Endodermal cell (in vitro differentiated cells): ENCODE data around the gene PINK1. TPM values are rescaled to one million over a fixed set of nuclear protein-coding genes. Genes with fewer than 3 reads are reported as not detected.
"Not testable (repeated sequence)": the region's sequence is repeated elsewhere in the genome, so short reads cannot be mapped to it uniquely, and the experiment has no call there.

Source experiments
- DNase-seq: peaks from one replicate; pipeline ENCODE4 v3.0.0-alpha.2; 2017
- H3K27ac ChIP-seq: 2 replicates; pipeline ENCODE4 v1.5.1; 2013; ENCODE audit warnings: mild to moderate bottlenecking, low read depth, low read length, moderate library complexity
- H3K27me3 ChIP-seq: 2 replicates; pipeline ENCODE4 v1.6.1; 2013; ENCODE audit warnings: mild to moderate bottlenecking, low read length, moderate library complexity; ENCODE audit not compliant: insufficient read depth, control insufficient read depth, poor library complexity, severe bottlenecking
- H3K36me3 ChIP-seq: 2 replicates; pipeline ENCODE4 v1.7.0; 2013; ENCODE audit warnings: mild to moderate bottlenecking, low read length, moderate library complexity; ENCODE audit not compliant: control insufficient read depth, insufficient read depth
- H3K4me1 ChIP-seq: one replicate; pipeline ENCODE4 v1.7.0; 2013; ENCODE audit warnings: low read length; ENCODE audit not compliant: control insufficient read depth, insufficient read depth
- H3K4me3 ChIP-seq: 2 replicates; pipeline ENCODE4 v1.5.1; 2013; ENCODE audit warnings: mild to moderate bottlenecking, low read length, moderate library complexity
- H3K9ac ChIP-seq: 2 replicates; pipeline ENCODE4 v1.6.1; 2013; ENCODE audit warnings: mild to moderate bottlenecking, low read length, moderate library complexity; ENCODE audit not compliant: poor library complexity, severe bottlenecking; ENCODE audit errors: extremely low read depth
- H3K9me3 ChIP-seq: 2 replicates; pipeline ENCODE4 v1.6.1; 2013; ENCODE audit warnings: mild to moderate bottlenecking, low read length, moderate library complexity; ENCODE audit not compliant: control insufficient read depth
- H3K27ac Mint-ChIP-seq: 2 replicates; pipeline ENCODE4 v1.8.0; 2020; ENCODE audit warnings: mixed read lengths
- H3K27me3 Mint-ChIP-seq: 2 replicates; pipeline ENCODE4 v1.8.0; 2021; ENCODE audit warnings: mild to moderate bottlenecking, mixed read lengths; ENCODE audit not compliant: insufficient read depth
- H3K36me3 Mint-ChIP-seq: 2 replicates; pipeline ENCODE4 v1.8.0; 2020; ENCODE audit warnings: low read depth, mixed read lengths
- H3K4me1 Mint-ChIP-seq: 2 replicates; pipeline ENCODE4 v1.8.0; 2020; ENCODE audit warnings: mixed read lengths
- H3K4me3 Mint-ChIP-seq: 2 replicates; pipeline ENCODE4 v1.8.0; 2020; ENCODE audit warnings: mild to moderate bottlenecking, moderate library complexity, mixed read lengths
- H3K9me3 Mint-ChIP-seq: 2 replicates; pipeline ENCODE4 v1.8.0; 2020; ENCODE audit warnings: mild to moderate bottlenecking, mixed read lengths
- WGBS, 2 experiments: methylation state at CpG; one replicate each; pipeline versions ENCODE4 v1.1.5 to v1.1.7; 2013; ENCODE audit warnings: missing lambda C conversion rate in 2 of 2, mixed read lengths in 1 of 2; ENCODE audit not compliant: insufficient coverage in 1 of 2, insufficient read length in 1 of 2; 5-methylcytosine and 5-hydroxymethylcytosine counted together
- total RNA-seq, 2 donors: library from RNA; stranded (reverse); fragmentation: NEBNext Ultra II Directional in 1 of 2; extraction: Animal tissue kit (Norgen Biotek cat#: 25700) in 1 of 2; gene quantifications; 2 replicates in 1 of 2; 3 replicates in 1 of 2; pipeline ENCODE4 v1.2.1, GENCODE V29; 2021
- TF ChIP-seq, protein P1 (sequence below): fragments of 200-600 bp; sonication (generic); conservative IDR thresholded peaks from 2 replicates; pipeline ENCODE4 v1.5.0; 2021; ENCODE audit warnings: antibody characterized with exemption, mild to moderate bottlenecking

PINK1 gene
- total RNA-seq, 2 donors from 2014 or later, result 26.3 to 27.7 TPM

DNA sequence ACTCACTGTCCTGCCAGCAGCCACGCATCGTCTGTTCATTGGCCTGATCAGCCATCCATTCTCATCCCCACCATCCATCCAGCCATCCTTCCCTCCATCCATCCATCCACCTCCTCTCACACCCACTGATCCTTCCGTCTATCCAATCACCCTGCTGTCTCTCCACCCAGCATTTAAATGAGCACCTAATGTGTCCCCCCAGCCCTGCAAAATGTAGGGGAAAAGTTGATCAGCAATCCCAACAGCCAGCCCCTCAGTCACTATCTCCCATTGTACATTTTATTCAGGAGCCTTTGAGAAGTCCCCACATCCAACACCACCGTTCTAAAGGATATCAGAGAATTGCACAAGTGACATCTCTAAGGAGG lies 39.0 kb downstream of the PINK1 start:
- H3K36me3 Mint-ChIP-seq, result peaks cover 1% of the 10 kb centered on the region
- WGBS, 2 experiments, result 90 to 91% methylated on average over 3 to 4 of the region's 4 CpGs

DNA sequence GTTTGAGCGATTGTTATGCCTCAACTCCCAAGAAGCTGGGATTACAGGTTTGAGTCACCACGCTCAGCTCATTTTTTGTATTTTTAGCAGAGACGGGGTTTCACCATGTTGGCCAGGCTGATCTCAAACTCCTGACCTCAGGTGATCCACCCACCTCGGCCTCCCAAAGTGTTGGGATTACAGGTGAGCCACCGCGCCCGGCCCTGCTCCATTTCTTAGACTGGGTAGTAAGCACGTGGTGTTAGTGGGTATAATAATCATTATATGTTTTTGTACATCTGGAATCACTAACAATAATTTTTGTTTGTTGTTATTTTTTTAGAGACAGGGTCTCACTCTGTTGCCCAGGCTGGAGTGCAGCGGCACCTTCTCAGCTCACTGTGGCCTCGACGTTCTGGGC lies 40.4 kb downstream of the PINK1 start:
- not testable (repeated sequence) for H3K27me3 Mint-ChIP-seq, H3K4me1 ChIP-seq, H3K4me3 ChIP-seq, H3K9me3 Mint-ChIP-seq, H3K36me3 ChIP-seq, H3K9ac ChIP-seq, H3K27ac Mint-ChIP-seq, H3K4me3 Mint-ChIP-seq, H3K27ac ChIP-seq, DNase-seq, H3K4me1 Mint-ChIP-seq, H3K27me3 ChIP-seq, H3K9me3 ChIP-seq
- 94 to 98% methylated on average over 5 to 11 of the region's 11 CpGs for WGBS, 2 experiments
- peaks cover 10% of the 10 kb centered on the region for H3K36me3 Mint-ChIP-seq

More for the DNA sequence above, 39.0 kb downstream of the PINK1 start:
- no peak overlapping the region for H3K4me3 Mint-ChIP-seq
- TF ChIP-seq, protein P1, sequence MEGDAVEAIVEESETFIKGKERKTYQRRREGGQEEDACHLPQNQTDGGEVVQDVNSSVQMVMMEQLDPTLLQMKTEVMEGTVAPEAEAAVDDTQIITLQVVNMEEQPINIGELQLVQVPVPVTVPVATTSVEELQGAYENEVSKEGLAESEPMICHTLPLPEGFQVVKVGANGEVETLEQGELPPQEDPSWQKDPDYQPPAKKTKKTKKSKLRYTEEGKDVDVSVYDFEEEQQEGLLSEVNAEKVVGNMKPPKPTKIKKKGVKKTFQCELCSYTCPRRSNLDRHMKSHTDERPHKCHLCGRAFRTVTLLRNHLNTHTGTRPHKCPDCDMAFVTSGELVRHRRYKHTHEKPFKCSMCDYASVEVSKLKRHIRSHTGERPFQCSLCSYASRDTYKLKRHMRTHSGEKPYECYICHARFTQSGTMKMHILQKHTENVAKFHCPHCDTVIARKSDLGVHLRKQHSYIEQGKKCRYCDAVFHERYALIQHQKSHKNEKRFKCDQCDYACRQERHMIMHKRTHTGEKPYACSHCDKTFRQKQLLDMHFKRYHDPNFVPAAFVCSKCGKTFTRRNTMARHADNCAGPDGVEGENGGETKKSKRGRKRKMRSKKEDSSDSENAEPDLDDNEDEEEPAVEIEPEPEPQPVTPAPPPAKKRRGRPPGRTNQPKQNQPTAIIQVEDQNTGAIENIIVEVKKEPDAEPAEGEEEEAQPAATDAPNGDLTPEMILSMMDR, result no peak
- H3K36me3 ChIP-seq, result peaks cover 3% of the 10 kb centered on the region
- no peak overlapping the region for H3K4me3 ChIP-seq
- H3K9ac ChIP-seq, result no peak overlapping the region
- no peaks in the 10 kb centered on the region for H3K27me3 ChIP-seq
- no peaks in the 10 kb centered on the region for H3K9me3 ChIP-seq
- no peak overlapping the region for H3K27ac ChIP-seq
- no peaks in the 10 kb centered on the region for H3K4me1 ChIP-seq
- no peaks in the 10 kb centered on the region for H3K27me3 Mint-ChIP-seq
- no peaks in the 10 kb centered on the region for H3K9me3 Mint-ChIP-seq
- H3K4me1 Mint-ChIP-seq, result no peaks in the 10 kb centered on the region
- no peak for DNase-seq
- H3K27ac Mint-ChIP-seq, result no peak overlapping the region

DNA sequence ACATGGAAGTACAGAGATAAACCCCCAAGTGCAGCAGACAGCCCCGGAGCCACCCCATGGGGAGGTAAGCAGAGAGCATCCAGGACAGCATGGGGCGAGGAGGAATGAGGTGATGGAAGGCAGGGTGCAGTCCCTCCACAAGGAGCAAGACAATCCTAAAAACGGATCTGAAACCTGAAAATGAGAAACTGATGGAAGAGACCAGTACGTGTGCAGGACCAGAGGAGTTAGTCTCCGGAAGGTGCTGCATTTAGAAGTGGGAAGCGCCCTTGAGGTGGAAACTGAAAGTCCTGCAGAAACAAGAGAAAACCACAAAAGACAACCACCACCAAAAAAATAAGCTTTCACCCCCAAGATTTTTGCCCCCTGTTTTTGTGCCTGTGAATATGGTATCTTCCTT lies 45.3 kb downstream of the PINK1 start:
- peaks cover 3% of the 10 kb centered on the region for H3K36me3 ChIP-seq
- no peaks in the 10 kb centered on the region for H3K9me3 ChIP-seq
- Mint-ChIP-seq H3K4me3 (no peak overlapping the region), H3K27me3 (no peaks in the 10 kb centered on the region), H3K27ac (no peak overlapping the region), H3K9me3 (no peaks in the 10 kb centered on the region), H3K4me1 (no peaks in the 10 kb centered on the region), H3K36me3 (peaks cover 10% of the 10 kb centered on the region)
- no peak overlapping the region for H3K4me3 ChIP-seq
- no peaks in the 10 kb centered on the region for H3K27me3 ChIP-seq
- no peaks in the 10 kb centered on the region for H3K4me1 ChIP-seq
- H3K27ac ChIP-seq, result no peak overlapping the region
- DNase-seq, result no peak
- 85 to 87% methylated on average over 5 to 6 of the region's 6 CpGs for WGBS, 2 experiments
- H3K9ac ChIP-seq, result no peak overlapping the region
- TF ChIP-seq, protein P1, result no peak

DNA sequence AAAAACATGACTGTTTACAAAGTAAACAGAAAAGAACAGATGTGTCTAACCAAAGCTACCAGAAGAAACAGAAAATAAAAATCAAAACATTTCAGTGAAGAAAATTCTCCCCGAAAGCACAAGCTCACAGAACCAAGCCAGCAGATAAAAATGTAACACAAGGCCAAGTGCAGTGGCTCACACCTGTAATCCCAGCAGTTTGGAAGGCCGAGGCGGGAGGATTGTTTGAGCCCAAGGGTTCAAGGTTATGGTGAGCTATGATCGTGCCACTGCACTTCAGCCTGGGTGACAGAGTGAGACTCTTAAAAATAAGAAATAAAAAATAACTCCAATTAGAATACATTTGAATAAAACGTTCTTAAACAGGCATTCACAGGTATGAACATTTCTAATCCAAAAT lies 47.0 kb downstream of the PINK1 start:
- 95 to 100% methylated on average over 1 to 5 of the region's 5 CpGs for WGBS, 2 experiments
- no peak overlapping the region for H3K27ac Mint-ChIP-seq

More for the DNA sequence above, 47.0 kb downstream of the PINK1 start:
- no peaks in the 10 kb centered on the region for H3K9me3 Mint-ChIP-seq
- no peaks in the 10 kb centered on the region for H3K4me1 ChIP-seq
- H3K36me3 Mint-ChIP-seq, result peaks cover 10% of the 10 kb centered on the region
- H3K9ac ChIP-seq, result no peak overlapping the region
- H3K4me3 Mint-ChIP-seq, result no peak overlapping the region
- H3K9me3 ChIP-seq, result no peaks in the 10 kb centered on the region
- no peak overlapping the region for H3K27ac ChIP-seq
- no peaks in the 10 kb centered on the region for H3K27me3 Mint-ChIP-seq
- H3K4me3 ChIP-seq, result no peak overlapping the region
- H3K27me3 ChIP-seq, result no peaks in the 10 kb centered on the region
- TF ChIP-seq, protein P1, result no peak
- no peak for DNase-seq
- peaks cover 3% of the 10 kb centered on the region for H3K36me3 ChIP-seq
- H3K4me1 Mint-ChIP-seq, result peaks cover 3% of the 10 kb centered on the region
